Measurements from ENCODE around the gene SPOCK1.

DNA sequence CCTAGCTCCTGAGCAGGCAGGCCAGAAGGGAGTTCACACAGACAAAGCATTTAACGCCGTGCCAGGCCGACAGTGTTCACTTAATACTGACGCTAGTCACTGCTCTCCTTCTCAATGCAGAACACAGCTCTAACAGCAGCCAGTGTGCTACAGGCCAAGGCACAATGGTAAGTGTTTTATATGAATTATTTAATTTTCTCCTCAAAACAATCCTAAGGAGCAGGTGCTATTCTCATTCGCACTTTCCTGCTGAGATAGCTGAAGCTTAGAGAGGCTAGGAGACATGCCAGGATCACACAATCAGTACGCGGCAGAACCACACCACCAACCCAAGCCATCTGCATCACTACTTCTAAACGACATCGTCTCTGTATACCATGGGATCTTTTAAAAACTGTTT is 170.7 kb downstream of the SPOCK1 start:
- TF ChIP-seq, protein P1, sequence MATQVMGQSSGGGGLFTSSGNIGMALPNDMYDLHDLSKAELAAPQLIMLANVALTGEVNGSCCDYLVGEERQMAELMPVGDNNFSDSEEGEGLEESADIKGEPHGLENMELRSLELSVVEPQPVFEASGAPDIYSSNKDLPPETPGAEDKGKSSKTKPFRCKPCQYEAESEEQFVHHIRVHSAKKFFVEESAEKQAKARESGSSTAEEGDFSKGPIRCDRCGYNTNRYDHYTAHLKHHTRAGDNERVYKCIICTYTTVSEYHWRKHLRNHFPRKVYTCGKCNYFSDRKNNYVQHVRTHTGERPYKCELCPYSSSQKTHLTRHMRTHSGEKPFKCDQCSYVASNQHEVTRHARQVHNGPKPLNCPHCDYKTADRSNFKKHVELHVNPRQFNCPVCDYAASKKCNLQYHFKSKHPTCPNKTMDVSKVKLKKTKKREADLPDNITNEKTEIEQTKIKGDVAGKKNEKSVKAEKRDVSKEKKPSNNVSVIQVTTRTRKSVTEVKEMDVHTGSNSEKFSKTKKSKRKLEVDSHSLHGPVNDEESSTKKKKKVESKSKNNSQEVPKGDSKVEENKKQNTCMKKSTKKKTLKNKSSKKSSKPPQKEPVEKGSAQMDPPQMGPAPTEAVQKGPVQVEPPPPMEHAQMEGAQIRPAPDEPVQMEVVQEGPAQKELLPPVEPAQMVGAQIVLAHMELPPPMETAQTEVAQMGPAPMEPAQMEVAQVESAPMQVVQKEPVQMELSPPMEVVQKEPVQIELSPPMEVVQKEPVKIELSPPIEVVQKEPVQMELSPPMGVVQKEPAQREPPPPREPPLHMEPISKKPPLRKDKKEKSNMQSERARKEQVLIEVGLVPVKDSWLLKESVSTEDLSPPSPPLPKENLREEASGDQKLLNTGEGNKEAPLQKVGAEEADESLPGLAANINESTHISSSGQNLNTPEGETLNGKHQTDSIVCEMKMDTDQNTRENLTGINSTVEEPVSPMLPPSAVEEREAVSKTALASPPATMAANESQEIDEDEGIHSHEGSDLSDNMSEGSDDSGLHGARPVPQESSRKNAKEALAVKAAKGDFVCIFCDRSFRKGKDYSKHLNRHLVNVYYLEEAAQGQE (IDR thresholded peaks at IDR 0.05; ENCODE audit: insufficient read depth in 1 of 2, low read depth in 2 of 2, low read length in 2 of 2), result no peak
- TF ChIP-seq TAF1 (IDR thresholded peaks at IDR 0.05; ENCODE audit: borderline replicate concordance, insufficient read depth, low read length) (no peak), SIN3A (IDR thresholded peaks at IDR 0.05; ENCODE audit: borderline replicate concordance, insufficient read depth, low read length) (no peak), FOXP2 (optimal IDR thresholded peaks at IDR 0.05; ENCODE audit: borderline replicate concordance, extremely low read depth, extremely low read length, insufficient read depth) (no peak)
